ENCODE data around the gene PYGM. TPM values are rescaled to one million over a fixed set of nuclear protein-coding genes. Genes with fewer than 3 reads are reported as not detected.

The PYGM gene
- total RNA-seq (2021; fragmentation: NEBNext Ultra II Directional; extraction: Animal tissue kit (Norgen Biotek cat#: 25700)), result 9.6 and 9.7 TPM in 2 replicates
- polyA plus RNA-seq (2011; rRNA removed), result 10.0 and 15.2 TPM in 2 replicates
- 10.4 TPM for polyA plus RNA-seq (2011; cell fraction: cytosol; rRNA removed)
- 20.9 TPM for polyA plus RNA-seq (2011; cell fraction: nucleus; rRNA removed)
- polyA plus RNA-seq (2012, experiment 1 of 2), result 9.2 to 15.4 TPM (median 13.0 TPM) in 4 replicates
- 11.5 TPM for polyA plus RNA-seq (2012, experiment 2 of 2)
- polyA plus RNA-seq (2013, experiment 1 of 2), result 6.9 TPM
- 6.3 TPM for polyA plus RNA-seq (2013, experiment 2 of 2)
- 13.2 and 16.4 TPM in 2 replicates for polyA minus RNA-seq (2011; rRNA and poly(A)+ RNA removed)
- polyA minus RNA-seq (2011; cell fraction: cytosol; rRNA and poly(A)+ RNA removed), result 12.3 TPM
- polyA minus RNA-seq (2011; cell fraction: nucleus; rRNA and poly(A)+ RNA removed), result 5.4 TPM
- long read RNA-seq, experiment 1, partial matches to known transcripts, result 8 of 11 reads
- long read RNA-seq, experiment 1, other reads (novel, unspliced or antisense), result 1 of 11 reads
- long read RNA-seq, experiment 2, partial matches to known transcripts, result 0 of 2 reads
- long read RNA-seq, experiment 2, other reads (novel, unspliced or antisense), result 0 of 2 reads

DNA sequence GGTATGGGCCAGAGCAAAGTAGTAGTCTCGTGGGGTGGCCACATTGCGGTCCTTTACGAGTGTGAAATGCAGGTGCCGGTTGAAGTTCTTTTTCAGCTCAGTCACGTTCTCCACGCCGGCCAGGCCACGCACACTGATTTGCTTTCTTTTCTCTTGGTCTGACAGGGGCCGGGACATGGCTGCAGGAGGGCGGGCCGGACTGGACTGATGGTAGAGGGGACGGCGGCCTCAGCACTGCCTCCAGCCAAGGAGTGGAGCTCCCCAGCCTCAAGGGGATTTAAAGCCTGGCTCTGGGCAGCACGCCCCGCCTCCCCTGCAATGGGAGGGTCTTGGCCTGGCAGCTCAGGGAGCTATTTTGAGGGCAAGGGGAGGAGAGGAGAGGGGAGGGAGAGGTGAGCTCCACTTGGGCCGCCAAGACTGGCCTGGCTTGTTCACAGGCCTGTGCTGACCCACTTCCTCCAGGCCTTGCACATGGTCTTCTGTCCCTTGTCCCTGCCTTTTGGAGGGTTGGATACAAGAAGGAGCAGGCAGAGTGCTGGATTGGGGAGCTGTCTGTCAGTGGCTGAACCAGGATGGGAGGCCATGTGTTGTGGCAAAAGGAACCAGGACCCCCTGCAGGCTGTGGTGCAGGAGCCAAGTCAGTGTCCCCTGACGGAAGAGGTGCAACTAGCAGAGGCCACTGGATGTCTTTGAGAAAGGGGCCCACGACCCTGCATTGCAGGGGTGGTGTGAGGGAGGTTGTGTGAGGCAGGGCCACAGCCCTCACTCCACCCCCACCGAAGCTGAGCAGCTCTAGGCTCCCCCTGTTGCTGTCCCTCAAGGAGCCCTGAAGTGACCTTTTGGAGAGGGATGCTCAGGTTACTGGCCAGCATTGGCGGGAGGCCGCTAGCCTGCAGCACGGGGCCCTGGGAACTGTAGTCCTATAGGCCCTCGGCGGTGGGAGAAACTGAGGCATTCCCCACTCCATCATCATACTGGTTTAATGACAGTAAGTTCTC lies at the start of gene PYGM:
TSS of gene PYGM (minus strand) at position 253 of the 998 bp plus-strand sequence. CDS start at position 177, 76 bp downstream.
- H3K79me1 ChIP-seq (ENCODE audit: low read depth, low read length), result no peaks in the 10 kb centered on the region
- DNase-seq (ENCODE audit: low read depth in 1 of 2, low spot score in 2 of 2) (peak; percentile 77 to 86), FAIRE-seq (peak; percentile 71)
- H4K8ac ChIP-seq (ENCODE audit: extremely low read depth, insufficient read depth, low read length), result no peak within 1 kb of the TSS
- CTCF ChIA-PET (ENCODE audit: partially characterized antibody), result interaction anchor here (0.5 to 23.6 kb wide), 16 partner anchors 8 to 1091 kb away, joined by 3 to 376 read pairs (median 4); partner anchors contain the start of genes RASGRP2 and SF1
- H3K4me1 ChIP-seq (replicated peaks in 1 of 4; ENCODE audit: control insufficient read depth in 3 of 4, insufficient read depth in 4 of 4, low read length in 3 of 4), result peaks cover 26 to 59% (median 47%) of the 10 kb centered on the region in 4 experiments
- H4K20me1 ChIP-seq (replicated peaks in 1 of 2; ENCODE audit: control insufficient read depth in 1 of 2, insufficient read depth in 2 of 2, low read length in 2 of 2), result peaks cover 0 to 3% of the 10 kb centered on the region in 2 experiments
- peak within 1 kb of the TSS; percentile 59; the same call in 1 of the 2 replicates for H2AK5ac ChIP-seq (ENCODE audit: low read depth, low read length)
- peak within 1 kb of the TSS; percentile 13; the same call in 1 of the 2 replicates for H2BK20ac ChIP-seq (ENCODE audit: low read length)
- H3K18ac ChIP-seq (ENCODE audit: extremely low read depth, low read length), result peak within 1 kb of the TSS; percentile 79
- H4K5ac ChIP-seq (ENCODE audit: insufficient read length, low read depth, low read length), result peak within 1 kb of the TSS; percentile 90
- peak within 1 kb of the TSS; percentile 35; the same call in 1 of the 2 replicates for H2BK5ac ChIP-seq (ENCODE audit: low read depth, low read length)
- no peak within 1 kb of the TSS for H3K14ac ChIP-seq (ENCODE audit: insufficient read length)
- peak within 1 kb of the TSS; percentile 25 for H3K27ac ChIP-seq (ENCODE audit: low read depth, low read length)
- H3K36me3 ChIP-seq (ENCODE audit: control insufficient read depth in 2 of 4, insufficient read depth in 4 of 4, low read length in 3 of 4), result peaks cover 6 to 15% (median 10%) of the 10 kb centered on the region in 4 experiments; a peak in 7 of 8 replicates
- no peak within 1 kb of the TSS for H3K9ac ChIP-seq (replicated peaks in 1 of 4; ENCODE audit: extremely low read depth in 1 of 4, low read depth in 3 of 4, low read length in 3 of 4)
- H3K23ac ChIP-seq (ENCODE audit: insufficient read length), result no peak within 1 kb of the TSS
- H2AFZ ChIP-seq (ENCODE audit: low read length), result no peak within 1 kb of the TSS
- H3K56ac ChIP-seq (replicated peaks; ENCODE audit: insufficient read length, low read depth, low read length), result no peak within 1 kb of the TSS
- peak within 1 kb of the TSS; percentile 32 to 57 for H3K4me2 ChIP-seq (ENCODE audit: insufficient read depth in 1 of 2, low read depth in 2 of 2, low read length in 2 of 2)
- POLR2A ChIA-PET (ENCODE audit: partially characterized antibody), result interaction anchor here (0.6 to 42.9 kb wide), 6 partner anchors 6 to 405 kb away, joined by 3 to 1087 read pairs (median 4); partner anchors contain the start of genes PYGM, RASGRP2 and SF1
- H2BK15ac ChIP-seq (ENCODE audit: low read length), result no peak within 1 kb of the TSS; the same call in 1 of the 2 replicates
- H2BK120ac ChIP-seq (replicated peaks; ENCODE audit: low read depth, low read length), result no peak within 1 kb of the TSS
- H2BK12ac ChIP-seq (ENCODE audit: low read depth, low read length), result peak within 1 kb of the TSS; percentile 78; the same call in 1 of the 2 replicates
- H4K91ac ChIP-seq (replicated peaks; ENCODE audit: insufficient read length, low read length), result peak within 1 kb of the TSS; percentile 83
- 39% methylated on average over 23 of the region's 24 CpGs; no CpG with 5 or more reads in 1 of the 2 experiments for WGBS, 2 experiments (ENCODE audit: extremely low coverage in 1 of 2, insufficient coverage in 1 of 2, insufficient read length in 1 of 2, insufficient replicate concordance in 2 of 2, low coverage in 1 of 2, low lambda C conversion rate in 2 of 2, missing lambda C conversion rate in 1 of 2)
- H3K23me2 ChIP-seq (ENCODE audit: low read depth, low read length), result no peaks in the 10 kb centered on the region
- no peaks in the 10 kb centered on the region for H3K9me3 ChIP-seq (ENCODE audit: insufficient read depth in 2 of 2, low read depth in 1 of 2, low read length in 1 of 2)
- H3K79me2 ChIP-seq (ENCODE audit: control insufficient read depth in 1 of 2, insufficient read depth in 2 of 2, low read length in 2 of 2), result peaks cover 0 to 5% of the 10 kb centered on the region in 2 experiments; a peak in 1 of 4 replicates
- peak within 1 kb of the TSS in 3 of 4 experiments; percentile 3 to 32 (median 23); a peak in 5 of 8 replicates for H3K4me3 ChIP-seq (ENCODE audit: extremely low read depth in 1 of 4, insufficient read depth in 2 of 4, low read depth in 3 of 4, low read length in 4 of 4)
- H3K4ac ChIP-seq (replicated peaks; ENCODE audit: insufficient read length, low read depth, low read length), result peak within 1 kb of the TSS; percentile 1
- no peaks in the 10 kb centered on the region for H3K27me3 ChIP-seq (replicated peaks in 1 of 4; ENCODE audit: control insufficient read depth in 3 of 4, extremely low read depth in 1 of 4, insufficient read depth in 3 of 4, low read length in 3 of 4)
- no peak for TF ChIP-seq HDAC2 (IDR thresholded peaks at IDR 0.05; ENCODE audit: borderline replicate concordance in 1 of 2, low read depth in 2 of 2, low read length in 2 of 2)
- TF ChIP-seq MAFK (IDR thresholded peaks at IDR 0.05; ENCODE audit: low read depth, low read length), result no peak
- TF ChIP-seq CBX8 (IDR thresholded peaks at IDR 0.05; ENCODE audit: borderline replicate concordance, low read depth, low read length), result no peak
- TF ChIP-seq MAX (IDR thresholded peaks at IDR 0.05), result peak; percentile 36; the same call in 1 of the 2 replicates
